ENCODE results near the gene XXYLT1.

DNA sequence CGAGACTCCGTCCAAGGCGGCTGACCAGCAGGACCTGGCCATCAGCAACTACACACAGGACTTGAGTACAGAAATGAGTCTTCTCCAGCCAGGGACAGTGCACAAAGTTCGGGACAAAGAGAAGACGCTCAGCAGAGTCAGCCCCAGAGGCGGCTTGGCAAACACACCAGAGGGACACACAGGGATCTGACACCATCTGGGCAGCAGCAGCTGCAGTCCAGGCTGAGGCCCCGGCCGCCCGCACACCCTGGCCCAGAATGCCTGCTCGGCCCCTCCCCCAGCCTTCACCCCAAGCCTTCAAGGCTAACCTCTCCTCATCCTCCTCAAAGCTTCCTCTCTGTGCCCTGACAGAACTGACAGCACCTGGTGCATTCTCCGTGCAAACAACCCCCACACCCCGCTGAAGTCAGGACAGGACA, 61.1 kb downstream of the XXYLT1 start:
- TF ChIP-seq, protein P1, sequence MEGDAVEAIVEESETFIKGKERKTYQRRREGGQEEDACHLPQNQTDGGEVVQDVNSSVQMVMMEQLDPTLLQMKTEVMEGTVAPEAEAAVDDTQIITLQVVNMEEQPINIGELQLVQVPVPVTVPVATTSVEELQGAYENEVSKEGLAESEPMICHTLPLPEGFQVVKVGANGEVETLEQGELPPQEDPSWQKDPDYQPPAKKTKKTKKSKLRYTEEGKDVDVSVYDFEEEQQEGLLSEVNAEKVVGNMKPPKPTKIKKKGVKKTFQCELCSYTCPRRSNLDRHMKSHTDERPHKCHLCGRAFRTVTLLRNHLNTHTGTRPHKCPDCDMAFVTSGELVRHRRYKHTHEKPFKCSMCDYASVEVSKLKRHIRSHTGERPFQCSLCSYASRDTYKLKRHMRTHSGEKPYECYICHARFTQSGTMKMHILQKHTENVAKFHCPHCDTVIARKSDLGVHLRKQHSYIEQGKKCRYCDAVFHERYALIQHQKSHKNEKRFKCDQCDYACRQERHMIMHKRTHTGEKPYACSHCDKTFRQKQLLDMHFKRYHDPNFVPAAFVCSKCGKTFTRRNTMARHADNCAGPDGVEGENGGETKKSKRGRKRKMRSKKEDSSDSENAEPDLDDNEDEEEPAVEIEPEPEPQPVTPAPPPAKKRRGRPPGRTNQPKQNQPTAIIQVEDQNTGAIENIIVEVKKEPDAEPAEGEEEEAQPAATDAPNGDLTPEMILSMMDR (optimal IDR thresholded peaks at IDR 0.05 in 1 of 3, IDR thresholded peaks at IDR 0.05 in 1 of 3, conservative IDR thresholded peaks at IDR 0.05 in 1 of 3; ENCODE audit: extremely low read depth in 1 of 3, insufficient read depth in 2 of 3, low read length in 3 of 3), result no peak
- no peak for TF ChIP-seq EZH2 (IDR thresholded peaks at IDR 0.05; ENCODE audit: low read length)
